Measurements from ENCODE around the gene SULF2. TPM values are rescaled to one million over a fixed set of nuclear protein-coding genes. Genes with fewer than 3 reads are reported as not detected.

SULF2 gene
- total RNA-seq, 1 experiment from 2014 or later: 0.20 TPM

DNA sequence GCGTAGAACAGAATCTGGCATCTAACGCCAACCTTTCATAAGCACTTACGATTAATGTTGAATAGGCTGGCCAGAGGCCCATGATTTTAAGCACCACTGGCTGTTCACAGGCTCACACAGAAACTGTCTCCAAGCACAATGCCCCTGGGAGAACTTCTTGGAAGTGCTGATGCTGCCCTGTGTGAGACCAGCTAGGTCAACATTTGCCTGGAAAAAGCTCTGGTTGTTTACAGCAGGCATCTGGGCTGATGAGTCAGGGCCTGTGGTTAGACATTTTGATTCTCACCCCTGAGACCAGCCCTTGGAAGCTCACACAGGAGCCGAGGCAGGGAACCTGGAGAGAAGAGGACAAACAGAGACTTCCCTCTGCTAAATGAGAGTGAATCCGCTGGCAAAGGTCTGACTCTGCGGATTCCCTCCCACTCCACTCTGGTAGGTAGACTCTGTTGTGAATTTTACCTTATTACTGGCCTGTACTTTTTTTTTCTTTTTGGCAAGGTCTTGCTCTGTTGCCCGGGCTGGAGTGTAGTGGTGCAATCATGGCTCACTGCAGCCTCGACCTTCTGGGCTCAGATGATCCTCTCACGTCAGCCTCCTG, 6.8 kb upstream of the SULF2 start:
- H3K9me3 ChIP-seq: no peaks in the 10 kb centered on the region
- peak; percentile 99 for DNase-seq
- no peaks in the 10 kb centered on the region for H3K36me3 ChIP-seq
- H3K4me3 ChIP-seq: no peak overlapping the region
- peaks cover 3% of the 10 kb centered on the region; the same call in 1 of the 2 replicates for H3K27me3 ChIP-seq

DNA sequence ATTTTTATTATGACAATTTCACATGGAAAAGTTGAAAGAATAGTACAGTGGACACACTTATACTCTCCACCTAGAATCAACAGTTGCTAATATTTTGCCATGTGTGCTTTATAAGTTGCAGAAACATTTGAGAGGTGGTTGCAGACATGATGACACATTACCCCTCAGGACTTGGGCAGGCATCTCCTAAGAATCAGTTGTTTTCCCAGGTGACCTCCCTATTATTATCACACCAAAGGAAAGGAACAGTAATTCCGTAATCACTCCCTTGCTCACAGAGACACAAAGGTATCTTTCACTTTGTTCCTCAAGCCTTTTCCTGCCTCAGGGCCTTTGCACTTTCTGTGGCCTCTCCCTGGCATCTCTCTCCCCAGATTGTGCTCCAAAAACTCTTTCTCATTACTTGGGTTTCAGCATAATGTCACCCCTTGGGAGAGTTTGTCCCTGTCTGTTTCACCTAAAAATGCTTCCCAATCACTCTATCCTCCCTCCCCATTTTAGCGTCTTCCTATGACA, 5.9 kb upstream of the SULF2 start:
- Histone ChIP-seq H3K9me3 (no peaks in the 10 kb centered on the region), H3K27me3 (peaks cover 3% of the 10 kb centered on the region)

DNA sequence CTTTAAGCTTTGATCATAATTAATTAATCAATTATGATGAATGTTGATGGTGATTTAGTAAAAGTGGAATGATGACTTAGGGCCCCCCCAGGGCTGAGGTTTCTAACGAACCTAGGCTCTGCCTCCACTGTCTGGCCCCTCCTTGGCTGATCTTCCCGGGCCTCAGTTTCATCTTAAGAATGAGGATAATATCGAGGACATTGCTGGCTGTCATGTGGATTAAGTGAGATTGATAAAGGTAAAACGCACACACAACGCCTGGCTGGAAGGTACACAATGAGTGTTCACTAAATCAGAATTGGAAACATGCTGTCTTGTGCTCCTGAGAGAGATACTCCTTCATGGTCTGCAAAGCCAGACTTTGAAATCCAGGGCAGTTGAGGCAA, 5.3 kb upstream of the SULF2 start:
- Histone ChIP-seq H3K9me3 (no peaks in the 10 kb centered on the region), H3K27me3 (peaks cover 7% of the 10 kb centered on the region), H3K4me3 (no peak overlapping the region), H3K36me3 (no peaks in the 10 kb centered on the region)
- DNase-seq: no peak

More for the DNA sequence above, 5.9 kb upstream of the SULF2 start:
- Histone ChIP-seq H3K4me3 (no peak overlapping the region), H3K36me3 (no peaks in the 10 kb centered on the region)
- no peak for DNase-seq

DNA sequence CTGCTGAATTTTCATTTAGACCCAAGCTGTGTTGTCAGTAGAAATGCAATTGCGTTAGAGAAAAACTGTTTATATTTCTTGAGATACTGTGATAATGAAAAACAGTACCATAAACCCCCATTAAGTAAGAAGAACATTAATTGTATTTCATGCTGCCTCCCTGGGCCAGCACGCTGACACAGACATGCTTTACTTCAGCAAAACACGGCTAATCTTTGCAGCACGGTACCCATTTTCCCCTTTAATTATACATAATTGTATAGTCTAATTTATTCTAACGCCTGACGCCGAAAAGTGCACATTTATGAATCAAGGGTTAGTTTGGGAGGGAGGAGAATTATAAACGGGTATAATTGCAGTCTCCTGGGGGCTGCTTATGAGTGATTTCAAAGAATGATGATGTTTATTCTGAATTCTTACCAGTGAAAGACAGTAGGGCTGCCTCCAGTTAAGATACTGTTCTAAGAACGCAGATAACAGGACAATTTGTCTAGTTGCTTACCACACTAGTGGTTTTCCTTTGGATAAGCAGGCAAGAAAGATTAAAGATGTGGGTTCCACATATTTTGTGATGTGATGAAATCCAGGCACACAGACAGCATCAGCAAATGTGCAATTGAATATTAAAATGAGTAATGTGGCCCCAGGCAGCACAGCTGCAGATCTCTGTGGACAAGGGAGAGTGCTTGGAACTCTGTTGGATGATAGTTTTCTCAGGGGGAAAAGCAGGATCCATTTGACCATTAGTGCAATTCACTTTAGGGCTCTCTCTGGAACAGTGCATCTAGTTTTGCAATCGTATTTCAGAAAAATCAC, 4.7 kb upstream of the SULF2 start:
- Histone ChIP-seq H3K4me3 (no peak overlapping the region), H3K27me3 (peaks cover 7% of the 10 kb centered on the region), H3K9me3 (no peaks in the 10 kb centered on the region), H3K36me3 (no peaks in the 10 kb centered on the region)
- peak; percentile 37 for DNase-seq

DNA sequence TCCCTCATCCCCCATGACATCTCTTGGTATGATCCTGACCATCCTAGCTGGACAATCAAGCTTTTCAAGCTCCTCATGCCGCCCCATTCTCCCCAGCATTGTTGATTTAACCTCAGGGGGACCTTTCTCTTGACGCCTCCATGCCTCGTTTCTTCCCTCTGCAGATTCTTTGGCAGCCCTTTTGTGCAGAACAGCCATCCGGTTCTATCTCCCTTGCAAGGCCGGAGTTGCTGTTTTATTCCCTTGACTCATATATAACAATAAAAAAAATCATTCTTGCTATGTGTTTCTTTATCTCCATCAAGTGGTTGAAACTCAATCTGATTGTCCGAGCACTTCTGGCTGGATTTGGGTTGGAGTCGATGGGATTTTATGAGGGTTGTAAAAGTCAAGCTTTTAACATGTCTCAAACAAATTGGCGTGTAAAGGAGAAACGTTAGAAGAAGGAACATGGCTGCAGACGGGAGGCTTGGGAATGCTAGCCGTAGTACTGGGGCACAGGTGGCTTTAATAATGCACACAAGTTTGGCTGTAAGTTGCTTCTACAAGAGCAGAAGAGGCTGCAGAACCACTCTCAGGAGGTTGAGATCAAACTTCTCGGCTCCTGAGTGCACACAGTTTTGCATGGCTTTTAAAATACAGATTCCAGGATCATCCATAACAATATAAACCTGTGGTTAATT, 3.9 kb upstream of the SULF2 start:
- Histone ChIP-seq H3K9me3 (no peaks in the 10 kb centered on the region), H3K27me3 (peaks cover 14% of the 10 kb centered on the region), H3K4me3 (no peak overlapping the region), H3K36me3 (no peaks in the 10 kb centered on the region)
- no peak for DNase-seq

DNA sequence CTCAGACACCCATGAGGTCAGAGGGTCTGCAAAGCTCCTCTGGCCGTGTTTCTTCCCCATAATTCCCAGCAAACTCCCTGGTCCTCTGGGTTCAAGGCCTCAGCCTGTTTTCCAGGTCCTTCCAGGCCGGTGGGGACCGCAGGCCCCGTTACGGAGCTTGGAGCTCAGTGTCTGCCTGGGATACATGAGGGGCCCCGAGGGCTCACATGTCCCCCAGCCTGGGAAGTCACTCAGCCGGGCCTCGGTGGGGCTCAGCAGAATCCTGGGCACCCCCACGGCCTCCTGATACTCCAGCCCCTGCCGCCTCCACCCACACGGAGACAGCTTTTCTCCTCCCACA, 3.4 kb upstream of the SULF2 start:
- peaks cover 18% of the 10 kb centered on the region for H3K27me3 ChIP-seq
- H3K4me3 ChIP-seq: no peak overlapping the region
- H3K36me3 ChIP-seq: no peaks in the 10 kb centered on the region
- no peaks in the 10 kb centered on the region for H3K9me3 ChIP-seq
- no peak for DNase-seq

DNA sequence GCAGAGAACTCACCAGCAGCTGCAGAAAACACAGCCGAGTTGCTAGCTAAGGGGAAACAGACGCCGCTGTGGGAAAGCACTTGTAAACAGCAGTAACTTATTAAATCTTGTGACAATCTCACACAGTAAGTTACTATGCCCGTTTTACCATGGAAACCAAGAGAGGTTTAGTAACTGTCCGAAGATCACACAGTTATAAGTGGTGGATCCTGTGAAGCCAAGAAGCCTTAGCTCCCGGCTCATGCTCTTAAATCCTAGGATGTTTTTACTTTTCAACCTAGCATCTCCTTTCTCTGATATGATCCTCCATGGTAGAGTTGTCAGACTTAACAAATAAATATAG, 1.5 kb upstream of the SULF2 start:
- Histone ChIP-seq H3K36me3 (no peaks in the 10 kb centered on the region), H3K9me3 (no peaks in the 10 kb centered on the region), H3K27me3 (peaks cover 27% of the 10 kb centered on the region), H3K4me3 (peak overlapping the region; percentile 29; the same call in 1 of the 2 replicates)
- DNase-seq: no peak

DNA sequence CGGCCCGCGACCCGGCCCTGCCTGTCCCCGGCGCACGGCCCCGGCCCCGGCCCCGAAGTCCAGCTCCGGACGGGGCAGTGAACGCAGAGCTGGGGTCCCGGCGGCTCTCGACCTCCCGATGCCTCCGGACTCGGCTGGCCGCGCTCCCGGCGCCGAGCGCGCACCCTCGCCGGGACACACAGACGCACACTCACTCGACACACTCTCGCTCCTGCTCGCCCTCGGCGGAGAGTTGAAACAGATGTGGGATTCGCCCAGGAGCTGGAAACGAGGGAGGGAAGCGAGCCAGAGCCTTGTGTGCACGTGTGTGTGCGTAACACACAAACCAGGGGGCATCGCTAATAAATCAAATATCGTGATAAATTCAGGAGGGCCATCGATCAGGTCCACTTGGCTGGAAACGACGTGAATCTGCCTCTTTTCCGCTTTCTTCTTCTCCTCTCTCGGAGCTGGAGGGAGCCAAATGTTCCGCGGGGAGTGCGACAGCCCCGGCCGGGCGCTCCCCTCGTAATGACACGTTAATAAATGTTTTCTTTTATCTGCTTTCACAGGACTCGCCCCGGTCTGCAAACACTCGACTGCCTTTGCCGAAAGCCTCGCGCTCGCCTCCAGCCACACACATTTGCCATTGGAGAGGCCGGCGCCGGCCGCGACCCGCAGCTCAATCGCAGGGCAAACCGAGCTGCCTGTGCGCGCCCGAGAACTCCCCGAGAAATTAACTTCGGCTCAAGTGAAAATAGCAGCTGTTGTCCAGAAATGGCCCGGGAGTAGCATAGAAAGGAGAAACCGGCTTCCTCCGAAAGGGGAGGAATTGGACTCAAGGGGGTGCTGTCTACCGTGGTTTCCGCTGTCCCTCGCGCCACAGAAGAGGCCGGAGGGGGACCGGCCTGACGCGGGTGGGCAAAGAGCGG, 828 bp upstream of the SULF2 start:
- peak; percentile 66 for DNase-seq
- H3K9me3 ChIP-seq: no peaks in the 10 kb centered on the region
- H3K4me3 ChIP-seq: peak overlapping the region; percentile 29
- peaks cover 27% of the 10 kb centered on the region for H3K27me3 ChIP-seq
- no peaks in the 10 kb centered on the region for H3K36me3 ChIP-seq

DNA sequence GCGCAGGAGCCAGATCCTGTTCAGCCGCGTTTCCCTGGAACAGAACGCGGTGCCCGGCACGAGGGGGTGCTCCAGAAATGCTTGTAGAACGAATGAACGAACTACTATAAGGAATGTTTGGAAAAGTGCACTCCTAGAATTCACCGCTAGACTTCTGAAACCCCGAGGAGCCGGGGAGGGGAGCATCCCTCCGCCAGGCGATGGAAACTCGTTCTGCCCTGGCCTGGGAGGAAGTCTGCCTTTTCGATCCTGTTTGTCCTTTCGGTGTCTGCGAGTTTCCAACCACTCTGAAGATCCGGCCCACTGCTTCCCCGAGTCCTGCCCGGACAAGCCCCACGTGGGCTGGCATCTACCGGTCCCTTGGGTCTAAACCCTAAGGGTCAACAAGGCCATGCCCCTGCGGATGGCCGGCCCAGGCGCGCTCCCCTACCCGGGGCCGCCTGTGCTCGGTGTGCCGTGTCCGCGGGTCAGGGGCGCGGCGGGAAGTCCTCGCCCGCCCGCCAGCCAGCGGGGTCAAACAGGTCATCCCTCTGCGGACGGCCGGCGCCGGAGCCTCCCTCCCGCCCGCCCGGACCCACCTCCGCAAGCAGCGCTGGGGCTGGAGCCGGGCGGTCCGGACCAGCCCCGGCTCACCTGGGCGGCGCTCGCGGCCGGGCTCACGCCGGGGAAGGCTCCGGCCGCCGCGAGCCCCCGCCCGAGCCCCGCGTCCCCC, 526 bp downstream of the SULF2 start:
- H3K27me3 ChIP-seq: peaks cover 25% of the 10 kb centered on the region

DNA sequence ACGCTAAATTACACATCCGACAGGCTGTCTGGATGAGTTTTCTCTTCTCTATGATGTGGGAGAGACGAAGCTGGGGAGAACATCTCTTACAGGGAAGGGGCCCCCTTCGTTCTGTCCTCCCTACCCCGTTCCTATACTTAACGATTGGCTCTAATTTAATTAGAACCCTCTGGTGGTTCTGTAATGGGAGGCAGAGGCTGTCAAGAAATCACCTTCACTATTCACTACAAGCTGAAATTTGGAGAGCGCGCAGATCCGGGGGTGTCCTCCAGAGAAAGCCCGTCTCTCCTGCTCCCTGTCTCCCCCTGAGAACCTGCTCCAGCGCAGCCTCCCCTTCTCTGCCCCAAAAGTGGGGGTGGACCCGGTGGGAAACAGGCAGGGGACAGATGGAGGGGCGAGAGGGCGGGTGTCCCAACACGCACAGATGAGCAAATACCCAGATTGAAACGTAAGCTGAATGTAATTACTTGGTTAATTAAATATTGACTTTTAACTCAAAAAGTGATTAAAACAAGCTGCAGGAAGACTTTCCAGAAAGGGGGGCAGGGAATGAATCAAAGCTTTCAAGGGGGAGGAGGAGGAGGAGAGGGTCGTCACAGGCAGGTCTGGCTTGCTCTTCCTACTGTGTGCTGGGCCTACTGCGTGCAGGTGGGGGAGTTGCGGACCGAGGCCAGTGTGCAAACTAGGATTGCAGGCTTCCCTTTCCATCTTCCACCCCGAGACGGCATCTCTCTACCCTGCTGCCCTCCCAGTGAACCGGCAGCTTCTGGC, 1.3 kb downstream of the SULF2 start:
- Histone ChIP-seq H3K27me3 (peaks cover 24% of the 10 kb centered on the region), H3K9me3 (no peaks in the 10 kb centered on the region), H3K4me3 (peak overlapping the region; percentile 38), H3K36me3 (no peaks in the 10 kb centered on the region)
- DNase-seq: no peak

More for the DNA sequence above, 526 bp downstream of the SULF2 start:
- peak; percentile 39 for DNase-seq
- Histone ChIP-seq H3K36me3 (no peaks in the 10 kb centered on the region), H3K9me3 (no peaks in the 10 kb centered on the region), H3K4me3 (peak overlapping the region; percentile 38)

DNA sequence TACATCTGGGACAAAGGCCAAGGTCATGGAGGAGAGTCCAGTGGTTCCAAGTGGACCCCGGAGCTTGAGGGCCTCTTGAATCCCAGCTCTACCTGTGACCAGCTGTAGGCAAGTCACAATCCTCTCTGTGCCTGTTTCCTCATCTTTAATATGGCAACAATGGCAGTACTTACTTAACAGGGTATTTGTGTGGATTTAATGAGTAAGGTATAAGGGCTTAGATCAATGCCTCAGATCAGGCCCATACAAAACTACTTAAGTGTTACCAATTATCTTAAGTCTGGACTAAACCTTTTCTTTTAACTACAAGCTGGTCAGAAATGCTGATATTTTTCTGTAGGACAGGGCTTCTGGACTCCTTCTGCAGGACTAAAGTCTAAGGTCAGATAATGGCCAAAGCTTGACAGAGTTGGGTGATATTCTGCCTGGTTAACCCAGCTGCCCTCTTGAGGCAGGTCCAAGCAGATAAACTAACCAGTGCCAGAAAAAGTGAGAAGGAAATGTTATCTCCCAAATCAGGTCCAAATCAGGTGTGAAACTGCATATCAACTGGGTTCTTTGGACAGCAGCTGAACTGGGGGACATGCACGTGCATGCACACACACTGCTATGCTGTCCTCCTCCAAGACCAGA, 2.2 kb downstream of the SULF2 start:
- H3K27me3 ChIP-seq: peaks cover 24% of the 10 kb centered on the region
- H3K36me3 ChIP-seq: no peaks in the 10 kb centered on the region
- no peaks in the 10 kb centered on the region for H3K9me3 ChIP-seq
- H3K4me3 ChIP-seq: no peak overlapping the region
- no peak for DNase-seq

DNA sequence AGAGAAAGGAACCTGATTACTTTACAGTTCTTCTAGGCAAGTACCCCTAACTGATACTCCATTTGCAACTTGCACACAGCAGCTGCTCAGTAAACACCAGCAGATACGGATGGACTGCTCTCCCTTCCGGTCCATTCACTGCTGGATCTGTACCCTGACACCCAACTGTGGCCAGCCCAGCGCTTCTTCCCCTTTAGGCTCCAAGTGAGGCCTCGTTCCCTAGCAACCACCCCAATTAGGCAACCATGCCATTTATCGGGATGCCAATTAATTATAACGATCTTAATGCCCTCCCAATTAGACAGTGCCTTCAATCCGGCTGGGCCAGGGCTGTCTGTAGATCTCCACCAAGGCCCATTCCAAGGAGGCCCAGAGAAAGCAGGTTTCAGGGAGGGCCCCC, 3.2 kb downstream of the SULF2 start:
- no peak for DNase-seq
- Histone ChIP-seq H3K36me3 (no peaks in the 10 kb centered on the region), H3K9me3 (no peaks in the 10 kb centered on the region), H3K4me3 (no peak overlapping the region), H3K27me3 (peaks cover 24% of the 10 kb centered on the region)

DNA sequence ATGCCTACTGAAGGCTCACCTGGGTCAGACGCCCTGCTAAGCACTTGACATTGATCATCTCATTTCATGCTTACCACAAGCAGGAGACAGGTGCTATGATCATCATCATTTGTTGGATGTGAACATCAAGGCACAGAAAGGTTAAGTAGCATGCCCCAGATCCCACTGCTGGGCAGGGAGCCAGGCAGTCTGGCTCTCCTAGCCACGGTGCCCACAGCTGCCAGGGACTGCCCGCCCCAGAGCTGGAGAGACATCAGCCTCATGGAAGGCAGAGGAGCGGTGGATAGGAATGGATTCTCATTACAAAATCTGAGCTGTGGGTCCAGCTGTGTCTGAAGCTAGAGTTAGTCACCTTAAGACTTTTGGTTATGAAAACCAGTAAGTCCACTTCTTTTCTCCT, 3.6 kb downstream of the SULF2 start:
- no peaks in the 10 kb centered on the region for H3K9me3 ChIP-seq
- H3K27me3 ChIP-seq: peaks cover 24% of the 10 kb centered on the region
- no peak overlapping the region for H3K4me3 ChIP-seq
- DNase-seq: no peak
- H3K36me3 ChIP-seq: no peaks in the 10 kb centered on the region

DNA sequence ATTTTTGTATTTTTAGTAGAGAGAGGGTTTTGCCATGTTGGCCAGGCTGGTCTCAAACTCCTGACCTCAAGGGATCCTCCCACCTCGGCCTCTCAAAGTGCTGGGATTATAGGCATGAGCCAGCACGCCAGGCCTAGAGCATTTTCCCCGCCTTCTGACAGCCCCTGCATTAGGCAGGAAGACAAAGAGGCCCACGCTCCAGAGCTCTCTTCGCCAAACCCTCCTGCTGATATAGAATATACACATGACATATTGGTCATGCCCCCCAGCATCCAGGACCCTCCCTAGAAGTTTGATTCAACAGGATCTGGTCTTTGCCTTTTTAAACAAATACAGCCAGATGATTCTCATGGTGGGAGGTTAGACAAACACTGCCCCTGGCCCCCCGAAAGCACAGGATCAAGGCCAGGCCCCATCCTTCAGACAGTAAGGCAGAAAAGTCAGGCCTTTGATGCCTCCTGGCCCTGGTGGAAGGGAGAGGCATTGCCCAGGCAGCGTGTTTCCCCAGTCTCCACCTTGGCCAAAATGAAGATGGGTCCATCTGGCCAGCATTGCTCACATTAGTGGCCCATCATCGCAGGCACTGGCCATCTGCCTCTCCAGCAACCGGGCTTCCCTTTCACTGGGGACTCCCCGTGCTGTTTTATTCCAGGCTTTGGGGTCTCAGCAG, 4.4 kb downstream of the SULF2 start:
- H3K9me3 ChIP-seq: no peaks in the 10 kb centered on the region
- peaks cover 21% of the 10 kb centered on the region for H3K27me3 ChIP-seq
- H3K36me3 ChIP-seq: no peaks in the 10 kb centered on the region
- no peak overlapping the region for H3K4me3 ChIP-seq
- no peak for DNase-seq

Measured in MG63 (cell line).